ENCODE results near the gene SLC25A34.

DNA sequence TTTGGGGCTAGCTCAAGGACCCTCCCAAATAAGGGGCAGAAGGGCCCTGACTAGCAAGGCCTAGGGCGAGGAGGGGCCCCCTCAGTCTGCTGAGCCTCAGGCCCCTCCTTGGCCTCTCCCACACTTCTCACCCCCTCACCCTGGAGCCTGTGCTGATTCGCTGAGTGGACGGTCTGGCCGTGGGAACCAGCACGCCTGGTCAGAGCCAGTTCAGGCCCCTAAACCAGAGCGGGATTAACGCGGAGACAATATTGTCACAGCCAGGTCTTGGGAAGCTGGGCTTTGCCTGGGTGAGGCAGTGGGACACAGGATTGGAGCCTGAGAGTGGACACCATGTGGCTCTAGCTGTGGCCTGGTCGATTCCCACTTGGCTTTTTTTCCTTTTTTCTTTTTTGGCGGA is 17.7 kb downstream of the SLC25A34 start:
- TF ChIP-seq, protein P1, sequence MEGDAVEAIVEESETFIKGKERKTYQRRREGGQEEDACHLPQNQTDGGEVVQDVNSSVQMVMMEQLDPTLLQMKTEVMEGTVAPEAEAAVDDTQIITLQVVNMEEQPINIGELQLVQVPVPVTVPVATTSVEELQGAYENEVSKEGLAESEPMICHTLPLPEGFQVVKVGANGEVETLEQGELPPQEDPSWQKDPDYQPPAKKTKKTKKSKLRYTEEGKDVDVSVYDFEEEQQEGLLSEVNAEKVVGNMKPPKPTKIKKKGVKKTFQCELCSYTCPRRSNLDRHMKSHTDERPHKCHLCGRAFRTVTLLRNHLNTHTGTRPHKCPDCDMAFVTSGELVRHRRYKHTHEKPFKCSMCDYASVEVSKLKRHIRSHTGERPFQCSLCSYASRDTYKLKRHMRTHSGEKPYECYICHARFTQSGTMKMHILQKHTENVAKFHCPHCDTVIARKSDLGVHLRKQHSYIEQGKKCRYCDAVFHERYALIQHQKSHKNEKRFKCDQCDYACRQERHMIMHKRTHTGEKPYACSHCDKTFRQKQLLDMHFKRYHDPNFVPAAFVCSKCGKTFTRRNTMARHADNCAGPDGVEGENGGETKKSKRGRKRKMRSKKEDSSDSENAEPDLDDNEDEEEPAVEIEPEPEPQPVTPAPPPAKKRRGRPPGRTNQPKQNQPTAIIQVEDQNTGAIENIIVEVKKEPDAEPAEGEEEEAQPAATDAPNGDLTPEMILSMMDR (IDR thresholded peaks at IDR 0.05) = no peak
- TF ChIP-seq POLR2A (IDR thresholded peaks at IDR 0.05) = no peak
